PC-3 (cell line): ENCODE data around the gene DPAGT1.

ENCODE experiments used
- CTCF ChIP-seq: fragments of 300-600 bp; sonication (generic); conservative IDR thresholded peaks from 2 replicates; pipeline ENCODE4 v1.5.1; 2017; ENCODE audit warnings: antibody characterized with exemption, low read depth, mild to moderate bottlenecking, low read length
- EZH2 ChIP-seq: fragments of 300-600 bp; sonication (generic); IDR thresholded peaks from one replicate; pipeline ENCODE4 v1.6.1; 2017; ENCODE audit warnings: antibody characterized with exemption, mild to moderate bottlenecking, low read length; ENCODE audit not compliant: unreplicated experiment
- EZH2phosphoT487 ChIP-seq: fragments of 300-600 bp; sonication (generic); IDR thresholded peaks from 2 replicates; pipeline ENCODE4 v1.6.1; 2018; ENCODE audit warnings: mild to moderate bottlenecking, antibody characterized with exemption, low read length, borderline replicate concordance

GRCh38 chr11:119095066-119095880 lies 6.4 kb downstream of the DPAGT1 start:
- TF ChIP-seq CTCF (0 out of 2 replicates have a peak, but pooled peaks have one; percentile 29), EZH2phosphoT487 (no peak), EZH2 (no peak)
